HG02973 (cell line): ENCODE data around the gene C1QTNF12.
A peak's percentile ranks its signal among the peaks of the same experiment; 100 is the strongest.
"Not testable (repeated sequence)": the region's sequence is repeated elsewhere in the genome, so short reads cannot be mapped to it uniquely, and the experiment has no call there.

Source experiments
- ATAC-seq: cut with Tn5 transposase; IDR thresholded peaks from one replicate; pipeline ENCODE4 v1.9.1; 2021; ENCODE audit warnings: moderate library complexity; ENCODE audit not compliant: unreplicated experiment

The C1QTNF12 gene

GRCh38 chr1:1259951-1260600, 13.6 kb upstream of the C1QTNF12 start:
- no peak for ATAC-seq

GRCh38 chr1:1259540-1259939, 13.0 kb upstream of the C1QTNF12 start:
- ATAC-seq = no peak

- no peak for ATAC-seq
Measured at GRCh38 chr1:1259119-1259488, 12.6 kb upstream of the C1QTNF12 start.

- no peak for ATAC-seq
Measured at GRCh38 chr1:1256956-1257871, 10.7 kb upstream of the C1QTNF12 start.

GRCh38 chr1:1255611-1256010, 9.1 kb upstream of the C1QTNF12 start:
- no peak for ATAC-seq

- ATAC-seq = no peak
Measured at GRCh38 chr1:1255078-1255477, 8.6 kb upstream of the C1QTNF12 start.

GRCh38 chr1:1254667-1254998, 8.1 kb upstream of the C1QTNF12 start:
- ATAC-seq = no peak

- no peak for ATAC-seq
Measured at GRCh38 chr1:1253972-1254666, 7.6 kb upstream of the C1QTNF12 start.

GRCh38 chr1:1253314-1253713, 6.8 kb upstream of the C1QTNF12 start:
- no peak for ATAC-seq

- ATAC-seq = peak; percentile 48
Measured at GRCh38 chr1:1250786-1251284, 4.3 kb upstream of the C1QTNF12 start.

- ATAC-seq = not testable (repeated sequence)
Measured at GRCh38 chr1:1248009-1248913, 1.7 kb upstream of the C1QTNF12 start.

GRCh38 chr1:1247341-1247913, 905 bp upstream of the C1QTNF12 start:
- ATAC-seq = no peak

- ATAC-seq = no peak
Measured at GRCh38 chr1:1245817-1246576, 525 bp downstream of the C1QTNF12 start.

GRCh38 chr1:1245178-1245816, 1.2 kb downstream of the C1QTNF12 start:
- ATAC-seq = no peak

- no peak for ATAC-seq
Measured at GRCh38 chr1:1244192-1244811, 2.2 kb downstream of the C1QTNF12 start.

GRCh38 chr1:1243807-1244191, 2.7 kb downstream of the C1QTNF12 start:
- ATAC-seq = no peak

- no peak for ATAC-seq
Measured at GRCh38 chr1:1243266-1243660, 3.3 kb downstream of the C1QTNF12 start.

- ATAC-seq = no peak
Measured at GRCh38 chr1:1242461-1243265, 3.9 kb downstream of the C1QTNF12 start.
